8988T (cell line): ENCODE measurements around the gene DCTN4.
"Not testable (repeated sequence)": the region's sequence is repeated elsewhere in the genome, so short reads cannot be mapped to it uniquely, and the experiment has no call there.

Experiments
- DNase-seq: peaks from one replicate; pipeline ENCODE4 v3.0.0; 2011

DCTN4 gene

GRCh38 chr5:150758531-150759333 is at the start of gene DCTN4:
Gene DCTN4 (minus strand): TSS chr5:150759017. CDS start chr5:150758993, 24 bp downstream.
- peak; percentile 53 for DNase-seq

DNA sequence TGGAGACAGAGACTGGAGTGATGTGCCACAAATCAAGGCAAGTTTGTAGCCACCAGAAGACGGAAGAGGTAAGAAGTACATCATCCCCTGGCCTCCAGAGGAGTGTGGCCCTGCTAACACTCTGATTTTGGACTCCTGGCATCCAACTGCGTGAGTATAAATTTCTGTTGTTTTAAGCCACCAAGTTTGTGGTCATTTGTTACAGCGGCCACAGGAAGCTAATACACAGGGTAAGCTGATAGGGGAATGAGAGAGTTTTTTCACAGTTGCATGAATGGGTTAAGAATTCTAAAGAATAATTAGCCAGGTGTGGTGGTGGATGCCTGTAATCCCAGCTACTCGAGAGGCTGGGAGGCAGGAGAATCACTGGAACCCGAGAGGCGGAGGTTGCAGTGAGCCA is 45.6 kb upstream of the DCTN4 start:
- no peak for DNase-seq

DNA sequence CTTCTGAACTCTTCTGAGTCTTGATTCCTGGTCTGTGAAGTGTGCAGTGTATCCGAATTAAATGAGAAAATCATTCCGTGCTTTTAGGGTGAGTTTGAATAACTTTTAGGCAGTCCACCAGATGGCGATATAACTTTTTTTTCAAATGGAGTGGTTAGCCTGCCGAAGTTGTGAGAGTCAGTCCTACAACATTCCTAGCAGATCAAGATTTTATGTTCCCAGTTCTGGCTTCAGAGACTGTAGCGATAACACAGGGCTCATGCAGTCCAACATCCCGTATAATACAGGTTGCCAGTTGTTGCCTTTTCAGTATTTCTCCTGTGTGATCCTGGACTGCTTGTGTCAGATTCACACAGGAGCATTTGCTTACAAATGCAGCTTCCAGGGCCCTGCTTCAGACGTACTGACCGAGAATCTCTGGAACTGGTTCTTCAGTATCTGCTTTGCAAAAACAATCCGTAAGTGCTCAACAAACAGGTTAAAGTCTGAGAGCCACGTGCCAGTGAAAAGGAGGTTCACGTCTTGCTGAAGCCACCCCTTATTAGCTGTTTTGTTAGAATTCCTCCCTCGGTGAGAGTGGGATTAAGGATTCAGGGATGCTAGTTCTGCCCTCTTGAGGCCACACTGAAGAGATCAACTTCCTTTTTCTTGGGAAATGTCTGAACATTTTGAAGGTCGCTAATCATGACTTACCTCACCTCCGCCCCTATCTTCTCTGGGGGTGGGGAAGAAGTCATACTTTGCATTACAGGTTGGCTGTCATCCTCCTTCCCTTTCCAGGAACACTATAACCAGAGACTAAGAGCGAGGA is 42.5 kb upstream of the DCTN4 start:
- no peak for DNase-seq

DNA sequence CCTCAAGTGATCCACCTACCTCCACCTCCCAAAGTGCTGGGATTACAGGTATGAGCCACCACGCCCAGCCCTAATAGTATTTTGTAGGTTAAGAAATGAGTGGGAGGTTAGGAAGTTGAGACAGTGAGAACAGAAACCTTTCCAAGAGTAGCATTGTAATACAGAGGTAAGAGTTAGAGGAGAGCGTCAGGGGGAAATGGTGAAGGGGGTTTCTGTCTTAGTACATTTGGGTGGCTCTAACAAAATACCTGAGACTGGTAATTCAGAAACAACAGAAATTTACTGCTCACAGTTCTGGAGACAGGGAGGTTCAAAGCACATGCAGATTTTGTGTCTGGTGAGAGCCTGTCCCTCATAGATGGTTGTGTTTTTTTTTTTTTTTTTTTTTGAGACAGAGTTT is 38.6 kb upstream of the DCTN4 start:
- no peak for DNase-seq

- DNase-seq, result no peak
These were observed 36.1 kb upstream of the DCTN4 start for GRCh38 chr5:150794927-150795326.

- not testable (repeated sequence) for DNase-seq
These were observed 34.6 kb upstream of the DCTN4 start for GRCh38 chr5:150793423-150793888.

GRCh38 chr5:150791536-150791935 is 32.7 kb upstream of the DCTN4 start:
- DNase-seq, result no peak

GRCh38 chr5:150789943-150790611 is 31.3 kb upstream of the DCTN4 start:
- no peak for DNase-seq

GRCh38 chr5:150789450-150789849 is 30.6 kb upstream of the DCTN4 start:
- no peak for DNase-seq

DNA sequence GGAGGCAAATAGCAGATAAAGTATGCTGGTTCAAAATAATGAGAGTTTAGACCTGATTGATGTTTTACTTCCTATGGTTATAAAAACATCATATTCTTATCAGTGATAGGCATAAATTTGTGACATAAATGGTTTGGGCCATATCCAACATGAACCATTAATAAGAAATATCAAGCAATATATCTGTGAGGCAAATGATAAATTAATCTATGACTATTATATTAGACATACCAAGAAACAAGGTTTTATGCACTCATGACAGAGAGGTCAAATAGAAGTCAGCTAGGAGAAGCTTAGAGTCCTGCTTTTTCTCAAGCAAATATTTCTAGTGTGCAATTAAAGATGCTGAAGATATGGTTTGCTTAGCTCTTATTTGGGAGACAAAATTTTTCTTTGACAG is 30.2 kb upstream of the DCTN4 start:
- DNase-seq, result no peak

DNA sequence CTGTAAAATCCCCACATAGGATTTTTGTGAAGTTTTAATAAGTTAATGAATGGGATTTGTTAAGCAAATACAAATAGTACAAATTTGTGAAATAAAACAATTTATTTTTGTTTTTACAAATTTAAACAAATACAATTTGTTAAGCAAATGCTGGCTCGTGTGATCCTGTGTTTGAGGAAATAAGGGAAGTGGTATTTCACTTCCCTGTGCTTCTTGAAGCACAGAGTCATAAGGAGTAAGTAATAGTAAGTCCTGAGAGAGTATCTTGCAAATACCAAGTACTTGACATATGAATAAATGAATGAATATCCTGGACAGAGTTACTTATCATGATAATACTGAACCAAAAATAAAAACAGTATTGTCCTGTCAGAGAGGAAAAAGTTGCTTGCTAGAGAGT is 28.8 kb upstream of the DCTN4 start:
- no peak for DNase-seq

GRCh38 chr5:150786876-150787275 is 28.1 kb upstream of the DCTN4 start:
- DNase-seq, result no peak

- no peak for DNase-seq
These were observed 27.1 kb upstream of the DCTN4 start for GRCh38 chr5:150785950-150786349.

DNA sequence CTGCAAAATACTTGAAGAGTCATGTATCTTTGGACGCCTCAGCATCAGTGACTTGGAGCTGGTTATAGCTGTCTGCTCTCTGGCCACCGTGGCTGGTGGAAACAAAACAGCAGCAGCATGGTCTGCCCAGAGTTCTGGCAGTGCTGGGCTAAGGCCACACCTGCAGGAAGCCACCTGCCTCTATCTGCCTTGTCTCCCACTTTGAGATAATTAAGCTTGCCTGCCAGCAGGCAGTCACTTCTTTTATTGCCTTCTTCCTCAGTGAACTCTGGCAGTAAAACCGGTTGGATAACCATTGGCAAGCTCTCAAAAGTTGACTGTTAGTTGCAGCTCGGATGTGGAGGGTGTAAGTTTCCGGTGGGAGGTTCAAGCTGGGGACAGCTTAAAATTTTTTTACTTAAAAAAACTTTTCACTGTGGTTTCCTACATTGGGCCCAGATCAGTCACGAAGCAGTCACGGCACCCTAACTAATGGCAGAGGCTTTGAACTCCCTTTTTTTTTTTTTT is 24.7 kb upstream of the DCTN4 start:
- no peak for DNase-seq

DNA sequence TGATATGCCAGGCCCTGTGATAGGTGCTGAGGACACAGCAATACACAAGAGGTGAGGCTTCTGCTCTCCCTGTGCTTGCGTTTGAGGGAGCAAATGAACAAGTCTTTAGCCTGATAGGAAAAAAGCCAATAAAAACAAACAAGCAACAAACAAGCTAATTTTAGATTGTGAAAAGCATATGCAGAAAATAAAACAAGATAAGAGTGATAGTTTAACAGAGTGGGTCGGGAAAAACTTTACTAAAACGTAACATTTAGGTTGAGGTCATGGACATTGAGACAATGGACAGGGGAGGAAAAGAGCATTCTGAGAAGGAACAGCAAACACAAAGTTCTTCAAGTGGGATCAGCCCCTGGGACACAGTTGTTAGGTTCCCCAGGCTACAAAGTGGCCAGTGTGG is 24.0 kb upstream of the DCTN4 start:
- no peak for DNase-seq

GRCh38 chr5:150781706-150782614 is 23.1 kb upstream of the DCTN4 start:
- no peak for DNase-seq

GRCh38 chr5:150780816-150781221 is 22.0 kb upstream of the DCTN4 start:
- no peak for DNase-seq

DNA sequence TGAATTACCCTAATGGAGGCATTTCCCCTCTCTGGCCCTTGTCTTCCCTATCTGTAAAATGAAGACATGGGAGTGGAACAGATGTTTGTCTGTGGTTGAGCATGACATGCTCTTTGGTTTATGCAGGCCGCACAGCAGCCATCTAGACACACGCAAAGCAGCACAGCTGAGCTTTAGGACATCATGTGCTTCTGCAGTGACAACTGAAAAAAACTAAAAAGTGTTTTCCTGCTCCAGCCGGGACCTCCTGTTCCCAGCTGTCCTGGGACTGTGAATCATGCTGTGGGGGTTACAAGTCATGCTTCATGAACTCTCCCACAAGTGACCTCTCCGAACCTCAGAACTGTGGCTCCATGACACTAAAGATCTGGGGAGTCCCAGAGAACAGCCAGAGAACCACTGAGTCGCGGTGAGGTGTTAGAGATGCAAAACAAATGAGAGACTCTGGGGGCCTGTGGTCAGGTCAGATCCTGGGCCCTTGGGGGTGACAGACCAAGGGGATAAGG is 21.4 kb upstream of the DCTN4 start:
- DNase-seq, result no peak

DNA sequence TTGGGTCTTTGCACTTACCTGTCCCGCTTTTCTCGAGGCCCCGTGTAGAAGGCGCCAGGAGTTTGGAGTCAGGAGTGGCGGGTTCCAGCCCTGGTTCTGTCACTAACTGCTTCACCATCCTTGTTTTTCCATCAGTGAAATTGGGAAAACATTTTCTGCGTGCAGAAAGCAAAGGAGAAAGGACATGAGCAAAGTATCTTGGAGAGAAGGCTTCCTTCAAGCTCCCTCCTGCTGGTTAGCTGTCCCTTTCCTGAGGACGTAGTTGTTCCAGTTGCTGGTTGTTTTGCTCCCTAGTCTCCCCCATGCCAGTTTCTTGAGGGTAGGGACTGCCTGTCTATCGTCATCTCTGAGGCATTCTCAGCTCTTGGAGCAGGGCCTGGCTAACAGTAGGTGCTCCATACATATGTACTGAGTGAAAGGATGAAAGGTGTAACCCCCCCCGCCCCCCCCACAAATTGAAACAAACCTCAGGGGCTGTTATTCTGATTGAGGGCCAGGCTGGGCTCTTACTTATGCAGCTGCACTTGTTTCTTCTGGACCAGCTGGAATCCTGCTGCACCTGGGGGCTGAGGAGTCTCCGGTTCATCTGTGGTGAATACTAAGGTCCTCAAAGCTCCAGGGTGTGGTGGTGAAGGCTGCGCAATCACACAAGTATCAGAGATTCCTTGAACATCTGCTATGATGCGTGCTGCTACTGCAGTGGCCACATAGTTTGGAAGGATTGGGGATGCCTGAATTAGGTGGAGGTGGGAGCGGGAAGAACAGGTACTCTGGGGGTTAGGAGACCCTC is 20.8 kb upstream of the DCTN4 start:
- no peak for DNase-seq

- peak; percentile 51 for DNase-seq
These were observed 19.9 kb upstream of the DCTN4 start, which contains the start of gene SMIM3 for GRCh38 chr5:150778517-150779396. Gene SMIM3 (plus strand): TSS chr5:150778757. CDS start chr5:150795441, 16,684 bp downstream.
